ENCODE data around the gene AMMECR1.

DNA sequence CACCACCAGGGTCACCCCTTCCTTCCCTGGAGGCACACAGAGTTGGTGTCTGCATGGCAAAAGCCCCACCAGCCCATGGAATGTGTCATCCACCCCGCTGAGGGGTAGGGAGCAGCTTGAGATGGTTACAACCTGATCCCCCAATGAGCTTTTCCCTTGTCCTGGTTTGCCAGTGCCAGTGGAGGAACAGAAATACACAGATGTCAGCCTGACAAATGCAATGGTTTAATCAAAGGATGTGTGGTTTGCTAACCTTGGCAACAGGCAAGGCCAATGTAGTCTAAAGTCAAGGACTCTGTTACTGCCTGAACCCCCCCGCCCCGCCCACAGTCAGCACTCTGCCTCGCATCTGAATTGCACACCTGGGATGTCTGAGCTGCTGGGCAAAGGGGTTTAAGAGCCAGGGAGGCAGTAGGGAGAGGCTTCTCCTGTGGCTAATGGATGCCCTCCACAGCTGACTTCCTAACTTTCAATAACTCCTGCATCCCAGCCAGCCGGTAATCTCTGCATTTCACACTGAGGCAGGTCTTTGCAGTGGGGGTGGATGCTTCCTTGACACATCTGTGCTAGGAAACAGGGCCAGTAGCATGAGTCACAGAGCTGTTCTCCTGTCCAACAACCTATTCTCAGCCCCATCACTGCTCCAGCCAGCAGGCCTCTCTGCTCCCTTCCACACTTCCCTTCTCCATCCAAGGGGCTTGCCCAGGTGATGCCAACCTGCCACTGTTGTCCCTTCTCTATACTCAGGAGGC lies 137.5 kb downstream of the AMMECR1 start:
- TF ChIP-seq, protein P1, sequence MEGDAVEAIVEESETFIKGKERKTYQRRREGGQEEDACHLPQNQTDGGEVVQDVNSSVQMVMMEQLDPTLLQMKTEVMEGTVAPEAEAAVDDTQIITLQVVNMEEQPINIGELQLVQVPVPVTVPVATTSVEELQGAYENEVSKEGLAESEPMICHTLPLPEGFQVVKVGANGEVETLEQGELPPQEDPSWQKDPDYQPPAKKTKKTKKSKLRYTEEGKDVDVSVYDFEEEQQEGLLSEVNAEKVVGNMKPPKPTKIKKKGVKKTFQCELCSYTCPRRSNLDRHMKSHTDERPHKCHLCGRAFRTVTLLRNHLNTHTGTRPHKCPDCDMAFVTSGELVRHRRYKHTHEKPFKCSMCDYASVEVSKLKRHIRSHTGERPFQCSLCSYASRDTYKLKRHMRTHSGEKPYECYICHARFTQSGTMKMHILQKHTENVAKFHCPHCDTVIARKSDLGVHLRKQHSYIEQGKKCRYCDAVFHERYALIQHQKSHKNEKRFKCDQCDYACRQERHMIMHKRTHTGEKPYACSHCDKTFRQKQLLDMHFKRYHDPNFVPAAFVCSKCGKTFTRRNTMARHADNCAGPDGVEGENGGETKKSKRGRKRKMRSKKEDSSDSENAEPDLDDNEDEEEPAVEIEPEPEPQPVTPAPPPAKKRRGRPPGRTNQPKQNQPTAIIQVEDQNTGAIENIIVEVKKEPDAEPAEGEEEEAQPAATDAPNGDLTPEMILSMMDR (IDR thresholded peaks at IDR 0.05), result no peak
- no peak for TF ChIP-seq POLR2A (IDR thresholded peaks at IDR 0.05; ENCODE audit: low read depth)
- no peak for TF ChIP-seq EP300 (IDR thresholded peaks at IDR 0.05)
